Stimulated activated naive CD4-positive, alpha-beta T cell treated with Interleukin-2 at 50 U/mL for 16 hours (primary cell): Measurements from ENCODE around the gene ADGRF3.
"Not testable (repeated sequence)": the region's sequence is repeated elsewhere in the genome, so short reads cannot be mapped to it uniquely, and the experiment has no call there.

ENCODE experiments used
- DNase-seq: peaks from one replicate; lab custom pipeline; 2025; lab: John Stamatoyannopoulos, UW

ADGRF3 gene

DNA sequence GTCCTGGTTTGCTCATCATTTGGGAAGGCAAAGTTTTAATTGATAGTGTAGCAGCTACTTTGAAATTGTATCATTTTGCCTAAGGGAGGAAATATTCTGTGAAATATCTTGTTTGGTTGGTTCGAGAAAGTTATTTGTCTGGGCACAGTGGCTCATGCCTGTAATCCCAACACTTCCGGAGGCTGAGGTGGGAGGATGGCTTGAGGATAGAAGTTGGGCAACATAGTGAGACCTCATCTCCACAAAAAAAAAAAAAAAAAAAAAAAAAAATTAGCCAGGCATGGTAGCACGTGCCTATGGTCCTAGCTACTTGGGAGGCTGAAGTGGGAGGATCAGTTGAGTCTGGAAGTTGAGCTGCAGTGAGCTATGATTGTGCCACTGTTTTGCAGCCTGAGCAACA is 3.1 kb upstream of the ADGRF3 start:
- DNase-seq: no peak

DNA sequence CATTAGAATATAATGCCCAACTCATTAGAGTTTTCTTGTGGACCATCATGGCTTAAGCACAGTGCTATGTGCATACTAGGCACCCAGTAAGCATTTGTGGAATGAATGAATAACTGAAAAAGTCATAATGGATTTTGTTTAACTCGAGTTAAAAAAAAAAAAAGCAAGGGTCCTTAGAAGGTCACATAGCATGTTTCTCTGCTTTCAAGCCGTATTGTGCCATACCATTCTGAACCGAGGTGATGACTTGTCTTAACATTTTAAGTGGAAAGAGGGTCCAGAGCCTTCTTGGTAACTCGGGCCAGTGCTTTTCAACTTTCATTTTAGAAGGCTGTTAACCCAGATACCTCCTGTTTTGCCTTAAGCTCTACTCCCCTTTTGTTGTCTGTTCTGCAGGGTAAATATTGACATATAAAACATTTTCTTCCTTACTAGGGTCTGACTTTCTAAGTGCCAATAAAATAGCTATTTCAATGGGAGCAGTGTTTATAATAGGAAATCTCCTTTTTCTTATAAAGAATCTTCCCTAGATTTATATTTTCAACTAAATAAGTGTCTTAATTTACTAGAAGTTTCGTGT is 787 bp upstream of the ADGRF3 start:
- DNase-seq: no peak

DNA sequence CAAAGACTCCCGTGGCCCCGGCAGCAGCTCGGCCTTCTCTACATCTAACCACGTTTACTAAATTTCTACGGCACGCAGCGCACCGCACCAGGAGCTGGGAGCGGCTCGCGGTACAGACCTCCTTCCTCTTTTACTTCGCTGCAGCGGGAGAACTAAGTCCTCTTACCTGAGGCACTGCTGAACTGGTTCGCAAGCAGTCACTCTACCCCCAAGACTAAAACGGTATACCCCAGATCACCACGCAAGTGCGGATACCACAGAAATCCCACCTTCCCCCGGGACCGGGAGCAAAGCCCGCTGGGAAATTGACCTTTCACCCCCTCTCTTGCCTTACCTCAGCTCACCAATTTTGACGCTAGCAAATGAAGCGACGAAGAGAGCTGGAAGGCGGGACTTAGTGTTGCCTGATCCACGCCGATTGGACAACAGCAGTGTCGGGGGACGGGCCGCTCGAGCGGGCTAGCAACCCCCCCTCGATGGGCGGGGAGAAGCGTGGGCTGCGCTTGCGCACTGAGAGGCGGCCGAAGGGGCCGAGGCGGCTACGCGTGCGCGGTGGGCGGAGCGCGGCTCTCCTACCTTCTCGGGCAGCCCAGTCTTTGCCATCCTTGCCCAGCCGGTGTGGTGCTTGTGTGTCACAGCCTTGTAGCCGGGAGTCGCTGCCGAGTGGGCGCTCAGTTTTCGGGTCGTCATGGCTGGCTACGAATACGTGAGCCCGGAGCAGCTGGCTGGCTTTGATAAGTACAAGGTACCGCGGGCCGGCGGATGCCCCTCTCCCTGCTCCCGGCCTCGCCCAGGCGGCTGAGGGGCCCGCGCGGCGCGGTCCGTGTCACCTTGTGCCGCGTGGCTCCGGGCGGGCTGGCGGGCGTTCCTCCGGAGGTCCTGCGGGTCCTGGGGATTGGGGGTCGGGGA is 790 bp downstream of the ADGRF3 start, which contains the start of gene SELENOI:
Gene SELENOI (plus strand): TSS at position 599 of the 909 bp plus-strand sequence. CDS start 90 bp downstream, at position 689.
- peak; percentile 97 for DNase-seq

DNA sequence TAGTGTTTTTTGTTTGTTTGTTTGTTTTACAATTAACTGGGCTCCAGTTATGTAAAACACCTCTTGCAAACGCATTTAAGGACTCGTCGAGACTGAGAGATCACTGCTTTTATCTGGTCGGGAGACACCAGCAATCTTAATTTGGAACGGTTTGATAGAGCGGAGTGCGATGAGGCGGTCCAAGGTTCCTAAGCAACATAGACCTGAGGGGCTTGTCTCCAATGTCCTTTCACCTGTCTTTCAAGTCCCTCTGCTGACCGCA is 1.4 kb downstream of the ADGRF3 start:
- DNase-seq: no peak

DNA sequence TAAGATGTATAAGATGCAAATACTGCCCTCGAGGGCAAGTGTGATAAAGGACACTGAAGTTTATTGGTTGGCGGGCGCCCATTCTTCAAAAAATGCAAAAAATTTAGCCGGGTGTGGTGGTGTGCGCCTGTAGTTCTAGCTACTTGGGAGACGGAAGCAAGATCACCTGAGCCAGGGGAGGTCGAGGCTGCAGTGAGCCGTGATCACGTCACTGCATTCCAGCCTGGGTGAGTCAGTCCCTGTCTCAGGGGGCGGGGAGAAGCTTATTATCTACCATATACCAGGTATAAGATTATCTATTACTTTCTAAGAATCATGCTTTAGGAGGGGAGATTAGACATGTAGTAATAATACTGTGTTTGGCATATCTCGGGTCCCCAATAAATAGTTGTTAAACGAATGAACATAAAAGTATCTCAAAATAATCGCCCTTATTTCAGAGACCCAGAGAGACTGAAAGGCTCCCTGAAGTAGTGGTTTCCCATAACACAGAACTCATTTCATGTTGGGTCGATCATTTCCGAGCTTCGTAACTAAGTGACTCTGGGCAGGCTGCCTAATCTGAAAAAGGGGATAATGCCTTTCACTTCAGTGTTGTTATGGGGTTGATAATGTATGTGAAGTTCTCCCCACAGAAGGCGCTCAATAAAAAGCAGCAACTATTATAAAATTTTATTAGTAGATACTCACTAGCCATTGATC is 1.9 kb downstream of the ADGRF3 start:
- DNase-seq: peak; percentile 13

DNA sequence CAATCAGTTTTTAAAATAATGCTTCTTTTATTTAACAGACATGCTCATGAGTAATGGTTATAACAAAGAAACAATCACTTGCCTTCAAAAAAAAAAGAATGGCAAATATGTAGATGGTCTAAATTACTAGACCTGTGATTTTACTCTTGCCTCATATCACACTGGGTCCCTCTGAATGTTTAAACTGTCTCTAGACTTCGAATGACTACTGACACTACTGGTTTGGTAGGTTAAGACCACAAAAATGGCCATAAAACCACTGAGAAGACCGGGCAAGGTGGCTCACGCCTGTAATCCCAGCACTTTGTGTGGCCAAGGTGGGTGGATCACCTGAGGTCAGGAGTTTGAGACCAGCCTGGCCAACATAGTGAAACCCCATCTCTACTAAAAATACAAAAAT is 5.8 kb downstream of the ADGRF3 start:
- DNase-seq: no peak

DNA sequence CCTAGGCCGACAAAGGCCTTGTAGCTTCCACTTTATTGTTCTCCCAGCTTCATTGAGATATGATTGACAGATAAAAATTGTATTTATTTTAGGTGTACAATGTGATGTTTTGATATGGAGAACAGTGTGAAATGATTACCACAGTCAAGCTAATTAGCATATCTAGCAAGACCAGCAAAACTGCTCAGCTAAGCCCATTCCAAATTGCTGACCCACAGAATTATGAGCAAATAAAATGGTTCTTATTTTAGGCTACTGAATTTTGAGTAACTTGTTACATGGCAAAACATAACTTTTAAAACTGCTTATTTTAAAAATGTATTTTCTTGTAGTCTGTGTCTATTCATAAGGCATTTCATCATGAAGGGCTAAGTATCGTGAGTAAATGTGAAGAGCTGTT is 9.3 kb downstream of the ADGRF3 start:
- DNase-seq: no peak

DNA sequence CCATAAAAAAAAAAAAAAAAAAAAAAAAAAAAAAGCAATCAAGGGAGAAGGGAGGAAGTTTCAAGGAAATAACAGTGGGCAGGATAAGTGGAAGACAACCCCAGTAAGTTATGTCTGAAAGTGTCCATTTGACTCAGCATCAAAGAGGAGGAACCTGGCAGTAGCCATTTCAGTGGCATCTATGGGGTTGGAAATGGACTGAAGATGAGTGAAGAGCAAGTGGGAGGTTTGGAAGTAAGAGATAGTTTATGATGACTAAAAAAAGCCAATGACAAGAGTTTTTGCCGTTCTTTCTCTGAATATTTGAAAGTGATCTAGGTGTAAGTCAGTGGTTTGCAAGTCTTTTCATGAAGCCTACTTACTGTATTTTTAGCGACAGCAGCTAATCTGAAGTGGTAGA is 9.9 kb downstream of the ADGRF3 start:
- DNase-seq: no peak

DNA sequence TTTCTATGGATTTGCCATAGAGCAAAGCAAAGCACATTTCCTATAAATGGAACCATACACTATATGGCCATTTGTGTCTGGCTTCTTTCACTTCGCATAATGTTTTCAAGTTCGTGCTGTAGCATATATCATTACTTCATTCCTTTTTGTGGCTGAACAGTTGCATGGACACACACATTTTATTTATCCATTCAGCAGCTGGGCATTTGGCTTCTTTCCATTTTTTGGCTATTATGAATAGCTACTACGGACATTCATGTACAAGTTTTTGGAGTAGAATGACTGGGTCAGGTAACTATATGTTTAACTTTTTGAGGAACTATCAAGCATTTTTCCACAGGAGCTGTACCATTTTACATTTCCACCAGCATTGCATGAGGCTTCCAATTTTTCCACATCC is 11.4 kb downstream of the ADGRF3 start:
- no peak for DNase-seq

DNA sequence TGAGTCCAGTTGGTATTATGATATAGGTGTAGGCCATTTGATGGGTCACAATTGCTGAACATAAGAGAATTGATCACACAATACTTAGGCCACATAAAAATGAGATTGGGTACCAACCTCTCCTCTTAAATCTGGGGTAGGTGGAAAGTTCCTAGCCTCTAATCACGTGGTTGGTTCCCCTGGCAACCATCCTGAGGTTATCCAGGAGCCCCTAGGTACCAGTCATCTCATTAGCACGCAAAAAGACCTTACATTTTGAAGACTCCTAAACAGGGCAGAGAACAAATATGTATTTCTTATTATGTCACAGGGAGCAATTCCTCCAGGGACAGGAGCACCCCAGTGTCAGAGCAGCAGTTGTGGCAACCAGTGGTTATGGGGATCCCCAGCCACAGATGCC is 13.3 kb downstream of the ADGRF3 start:
- DNase-seq: no peak

DNA sequence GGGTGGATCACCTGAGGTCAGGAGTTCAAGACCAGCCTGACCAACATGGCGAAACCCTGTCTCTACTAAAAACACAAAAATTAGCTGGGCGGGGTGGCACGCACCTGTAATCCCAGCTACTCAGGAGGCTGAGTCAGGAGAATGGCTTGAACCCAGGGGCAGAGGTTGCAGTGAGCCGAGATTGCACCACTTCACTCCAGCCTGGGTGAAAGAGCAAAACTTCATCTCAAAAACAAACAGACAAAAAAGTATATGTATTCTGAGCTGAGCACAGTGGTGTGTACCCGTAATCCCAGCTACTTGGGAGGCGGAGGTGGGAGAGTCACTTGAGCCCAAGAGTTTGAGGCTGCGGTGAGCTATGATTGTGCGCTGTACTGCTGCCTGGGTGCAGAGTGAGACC is 15.3 kb downstream of the ADGRF3 start:
- not testable (repeated sequence) for DNase-seq

DNA sequence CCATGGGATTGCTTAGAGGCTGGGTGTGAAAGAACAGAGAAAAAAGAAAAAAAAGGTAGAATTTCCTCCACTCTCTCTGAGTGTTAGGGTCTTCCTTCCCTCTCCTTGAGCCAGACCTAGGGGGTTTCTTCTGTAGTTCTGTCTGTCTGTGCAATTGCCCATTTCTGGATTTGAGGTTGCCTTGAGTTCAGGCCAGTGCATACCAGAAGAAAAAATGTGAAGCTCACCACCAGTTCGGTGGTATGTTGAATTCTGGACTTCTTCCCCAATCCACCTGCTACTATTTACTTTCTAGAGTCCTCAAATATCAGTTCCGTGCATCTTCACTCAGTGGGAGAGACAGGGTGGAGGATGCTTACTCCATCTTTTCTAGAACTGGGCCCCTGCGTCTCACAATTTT is 16.0 kb downstream of the ADGRF3 start:
- no peak for DNase-seq

DNA sequence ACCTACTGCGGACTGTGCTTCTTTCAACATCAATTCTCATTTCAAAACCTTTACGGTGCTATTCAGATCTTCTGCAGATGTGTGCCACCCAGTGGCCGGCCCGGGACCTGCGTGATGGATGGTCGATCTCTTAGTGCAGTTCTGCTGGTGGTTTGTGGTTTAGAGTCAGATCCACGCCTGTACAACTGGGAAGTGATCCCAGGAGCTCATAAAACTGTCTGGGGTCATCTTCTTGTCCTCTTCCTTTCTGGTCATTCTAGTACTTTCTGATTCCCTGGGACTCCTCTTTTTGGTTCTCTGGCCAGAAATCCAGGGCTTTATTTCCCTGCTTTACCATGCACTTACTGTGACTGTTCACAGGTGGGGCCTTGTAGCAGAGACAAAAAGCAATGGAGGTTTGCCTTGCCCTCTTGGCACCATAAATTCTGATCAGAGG is 16.5 kb downstream of the ADGRF3 start:
- DNase-seq: peak; percentile 74

DNA sequence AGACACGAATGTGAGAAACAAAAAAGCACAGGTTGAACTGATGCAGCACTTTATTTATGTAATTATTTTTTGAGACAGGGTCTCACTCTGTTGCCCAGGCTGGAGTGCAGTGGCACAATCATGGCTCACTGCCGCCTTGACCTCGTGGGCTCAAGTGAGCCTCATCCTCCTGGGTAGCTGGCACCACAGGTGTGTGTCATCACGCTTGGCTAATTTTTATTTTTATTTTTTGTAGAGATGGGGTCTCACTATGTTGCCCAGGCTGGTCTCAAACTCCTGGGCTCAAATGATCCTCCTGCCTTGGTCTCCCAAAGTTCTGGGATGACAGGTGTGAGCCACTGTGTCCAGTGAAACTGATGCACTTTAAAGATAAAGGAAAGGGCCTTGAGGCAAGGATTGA is 17.5 kb downstream of the ADGRF3 start:
- not testable (repeated sequence) for DNase-seq

DNA sequence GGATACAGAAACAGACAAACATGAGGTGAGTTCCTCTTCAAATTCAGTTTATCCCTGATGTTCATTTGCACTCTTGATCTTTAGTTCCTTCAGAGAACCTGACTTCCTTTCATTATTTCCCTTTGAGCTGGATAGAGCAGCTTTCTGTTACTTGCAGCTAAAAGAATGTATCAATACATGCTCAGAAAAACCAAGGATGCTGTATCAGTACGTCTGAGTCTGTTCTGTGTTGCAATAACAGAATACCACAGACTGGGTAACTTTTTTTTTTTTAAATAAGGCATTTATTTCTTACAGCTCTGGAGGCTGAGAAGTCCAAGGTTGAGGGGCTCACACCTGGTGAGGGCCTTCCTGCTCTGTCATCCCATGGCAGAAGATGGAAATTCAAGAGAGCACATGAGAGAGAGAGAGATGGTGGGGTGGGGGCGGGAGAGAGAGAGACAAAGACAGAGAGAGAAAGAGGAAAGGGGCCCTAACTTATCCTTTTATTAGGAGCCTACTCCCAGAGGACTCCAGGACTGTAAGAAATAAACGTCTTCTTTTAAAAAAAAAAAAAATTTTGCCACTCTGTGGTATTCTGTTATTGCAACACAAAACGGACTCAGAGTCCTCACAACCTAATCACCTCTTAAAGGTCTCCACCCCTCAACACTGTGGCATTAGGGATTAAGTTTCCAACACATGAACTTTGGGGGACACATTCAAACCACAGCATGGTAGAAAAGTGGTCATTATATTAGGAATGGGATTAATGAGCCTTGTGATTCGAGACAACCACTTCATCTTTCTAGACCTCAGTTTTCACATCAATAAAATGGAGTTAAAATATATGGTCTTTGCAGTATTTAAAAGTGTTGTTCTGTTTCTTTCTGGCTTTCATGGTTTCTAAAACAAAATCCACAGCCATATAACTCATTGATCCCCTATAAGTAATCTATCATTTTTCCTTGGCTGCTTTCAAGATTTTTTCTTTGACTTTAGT is 19.0 kb downstream of the ADGRF3 start:
- no peak for DNase-seq

DNA sequence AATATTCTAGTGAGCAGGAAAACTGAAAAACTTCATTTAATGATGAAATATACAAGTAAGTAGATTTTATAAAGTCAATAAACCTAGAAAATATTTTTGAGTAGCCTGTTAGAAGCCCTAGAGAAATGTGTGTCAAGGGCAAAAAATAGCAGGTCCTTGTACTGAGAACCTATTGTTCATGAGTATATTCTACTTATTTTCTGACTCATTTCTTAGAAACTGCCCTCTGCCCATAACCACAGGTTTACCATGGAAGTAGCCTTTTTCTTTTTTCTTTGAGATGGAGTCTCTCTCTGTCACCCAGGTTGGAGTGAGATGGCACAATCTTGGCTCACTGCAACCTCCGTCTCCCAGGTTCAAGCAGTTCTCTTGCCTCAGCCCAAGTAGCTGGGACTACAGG is 20.1 kb downstream of the ADGRF3 start:
- no peak for DNase-seq

DNA sequence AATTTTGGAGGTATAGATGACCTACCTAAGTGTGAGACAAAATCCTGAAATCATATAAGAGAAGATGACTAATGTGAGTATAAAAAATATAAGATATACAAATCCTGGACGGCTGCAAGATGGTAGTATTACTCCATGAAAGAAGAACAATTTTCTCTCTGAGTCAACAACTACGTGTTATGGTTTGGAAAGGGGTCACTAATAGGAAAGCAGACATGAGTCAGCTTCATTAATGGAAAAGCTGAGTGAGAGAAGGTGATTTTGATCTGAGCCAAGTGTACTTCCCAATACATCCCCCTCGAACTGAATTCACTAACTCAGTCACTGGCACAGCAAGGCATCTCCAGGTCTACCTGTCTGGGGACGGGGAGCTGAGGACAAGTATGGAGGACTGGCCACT is 20.7 kb downstream of the ADGRF3 start:
- no peak for DNase-seq

DNA sequence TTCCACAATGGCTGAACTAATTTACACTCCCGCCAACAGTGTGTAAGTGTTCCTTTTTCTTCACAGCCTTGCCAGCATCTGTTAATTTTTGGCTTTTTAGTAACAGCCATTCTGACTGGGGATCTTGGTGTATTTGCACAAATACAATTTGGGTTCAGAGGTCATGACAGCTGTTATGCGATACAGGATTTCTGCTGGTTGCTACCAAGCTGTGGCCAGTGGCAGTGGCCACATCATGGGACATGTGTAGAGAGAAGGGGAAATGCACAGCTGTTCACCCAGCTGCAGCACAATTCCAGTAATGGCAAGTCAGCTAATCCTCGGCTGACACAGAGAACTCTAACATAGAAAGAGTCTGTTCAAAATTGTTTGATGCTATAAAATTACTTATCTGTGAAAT is 21.7 kb downstream of the ADGRF3 start:
- no peak for DNase-seq

DNA sequence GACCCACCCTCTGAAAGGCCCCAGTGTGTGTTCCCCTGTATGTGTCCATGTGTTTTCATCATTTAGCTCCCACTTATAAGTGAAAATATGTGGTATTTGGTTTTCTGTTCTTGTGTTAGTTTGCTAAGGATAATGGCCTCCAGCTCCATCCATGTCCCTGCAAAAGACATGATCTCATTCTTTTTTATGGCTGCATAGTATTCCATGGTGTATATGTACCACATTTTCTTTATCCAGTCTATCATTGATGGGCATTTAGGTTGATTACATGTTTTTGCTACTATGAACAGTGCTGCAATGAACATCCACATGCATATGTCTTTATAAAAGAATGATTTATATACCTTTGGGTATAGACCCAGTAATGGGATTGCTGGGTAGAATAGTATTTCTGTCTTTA is 22.1 kb downstream of the ADGRF3 start:
- DNase-seq: not testable (repeated sequence)

DNA sequence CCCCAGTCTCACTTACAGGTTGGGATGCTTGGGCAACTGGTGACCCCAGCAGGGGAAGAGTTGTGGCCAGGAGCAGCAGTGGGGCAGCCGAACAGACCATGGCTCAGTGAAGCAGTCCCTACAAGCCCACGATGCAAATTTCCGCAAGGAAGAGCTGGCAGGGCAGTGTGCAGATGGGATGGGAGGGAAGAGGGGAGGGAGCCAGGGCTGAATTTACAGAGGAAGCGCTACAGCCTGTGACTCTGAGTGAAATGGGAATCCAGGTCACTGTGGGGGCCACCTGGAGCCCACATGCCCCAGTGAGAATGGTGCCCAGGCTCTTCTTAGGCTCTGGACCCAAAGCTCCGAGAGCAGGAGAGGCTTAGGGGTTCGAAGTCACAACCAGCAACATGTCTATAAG is 27.6 kb downstream of the ADGRF3 start:
- no peak for DNase-seq

DNA sequence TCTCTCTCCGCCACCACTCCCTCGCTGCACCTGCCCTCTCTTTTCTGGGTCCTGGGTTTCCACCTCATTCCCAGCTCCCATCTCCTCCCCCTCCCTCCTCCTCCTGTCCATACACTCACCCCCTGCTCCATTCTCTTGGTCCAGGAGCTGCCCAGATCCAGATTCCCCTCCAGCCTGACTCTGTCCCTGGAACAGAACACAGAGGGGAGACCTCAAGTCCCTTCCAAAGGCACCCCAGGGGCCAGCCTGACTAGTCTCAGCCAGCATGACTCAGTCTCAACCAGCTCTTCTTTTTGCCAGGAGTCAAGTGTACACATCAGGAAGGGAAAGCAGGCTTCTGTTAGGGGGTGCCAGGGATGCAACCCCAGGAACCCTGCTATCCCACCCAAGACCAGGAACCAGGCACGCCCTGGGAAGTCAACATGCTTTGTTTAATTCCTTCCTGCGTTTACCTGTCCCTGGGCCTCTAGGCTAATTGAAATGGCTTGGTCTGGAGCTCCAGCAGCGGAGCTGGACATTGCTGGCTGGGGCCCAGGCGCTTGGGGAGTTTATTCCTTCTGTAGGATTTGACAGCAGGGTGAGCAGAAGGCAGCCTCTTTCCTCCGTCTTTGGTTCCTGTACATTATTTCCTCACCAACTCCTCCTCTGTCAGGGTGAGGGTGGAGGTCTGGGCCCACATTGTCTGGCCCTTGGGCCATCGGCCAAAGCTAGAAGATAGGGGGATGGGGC is 29.0 kb downstream of the ADGRF3 start:
- no peak for DNase-seq
